ENCODE data around the gene KCTD2.

DNA sequence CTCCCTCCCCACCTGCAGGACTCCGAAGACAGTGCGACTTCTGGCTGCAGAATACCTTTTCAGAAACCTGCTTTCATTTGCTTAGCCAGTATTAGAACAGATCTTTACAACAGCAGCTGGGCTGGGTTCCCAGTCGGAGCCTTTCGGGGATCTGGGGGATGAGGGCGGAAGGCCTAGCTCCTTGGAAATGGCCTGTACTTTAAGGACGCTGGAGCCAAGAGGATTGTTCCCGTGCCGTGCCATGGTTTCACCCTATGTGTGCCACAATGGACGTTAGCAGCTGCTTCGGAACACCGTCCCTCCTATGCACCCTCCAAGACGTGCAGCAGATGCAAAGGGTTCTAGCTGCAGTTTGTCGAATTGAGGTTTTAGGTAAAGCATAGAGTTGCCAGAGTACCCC lies 16.2 kb downstream of the KCTD2 start:
- no peak for TF ChIP-seq CTCF (IDR thresholded peaks at IDR 0.05; ENCODE audit: borderline replicate concordance, extremely low read depth, low read length, poor library complexity, severe bottlenecking)
- no peak for TF ChIP-seq EZH2 (IDR thresholded peaks at IDR 0.05; ENCODE audit: borderline replicate concordance, low read depth, low read length, severe bottlenecking)
